SK-N-SH (cell line): ENCODE measurements around the gene OSBP. TPM values are rescaled to one million over a fixed set of nuclear protein-coding genes. Genes with fewer than 3 reads are reported as not detected.

Source experiments
- CTCF ChIA-PET: fragments of 300-600, 350-600 bp; formaldehyde crosslinking; extraction: SDS; loops from one replicate; lab custom pipeline; 2021; lab: Yijun Ruan, JAX
- POLR2A ChIA-PET: fragments of 350-600 bp; sonication (Branson Sonifier 250); formaldehyde crosslinking; extraction: SDS; loops from one replicate; lab custom pipeline; 2020; ENCODE audit warnings: antibody characterized with exemption, inconsistent platforms; lab: Yijun Ruan, JAX
- DNase-seq: peaks from one replicate; pipeline ENCODE4 v3.0.0; 2012
- H2AFZ ChIP-seq: fragments of 200-600 bp; sonication (generic); 2 replicates; pipeline ENCODE4 v1.8.1; 2016; ENCODE audit warnings: antibody characterized with exemption, mild to moderate bottlenecking, low read depth
- H3F3A ChIP-seq: fragments of 200-600 bp; sonication (generic); replicated peaks from 2 replicates; pipeline ENCODE3; 2016; ENCODE audit warnings: antibody characterized with exemption, mild to moderate bottlenecking; ENCODE audit not compliant: insufficient read depth
- H3K27ac ChIP-seq, 2 experiments: fragments of 200-500 bp in 1 of 2; fragments of 200-600 bp in 1 of 2; sonication (Bioruptor generic) in 1 of 2; sonication (generic), shearing (Covaris generic) in 1 of 2; 2 replicates each; pipeline versions ENCODE4 v1.5.1 to v1.6.1; 2014 to 2016; ENCODE audit warnings: low read depth in 2 of 2, inconsistent platforms in 1 of 2, low read length in 1 of 2, mild to moderate bottlenecking in 1 of 2, mixed read lengths in 1 of 2
- H3K27me3 ChIP-seq: fragments of 200-600 bp; sonication (generic), shearing (Covaris generic); 2 replicates; pipeline ENCODE4 v1.6.1; 2016; ENCODE audit warnings: mixed run types; ENCODE audit not compliant: insufficient read depth
- H3K36me3 ChIP-seq, 2 experiments: fragments of 200-500 bp in 1 of 2; fragments of 200-600 bp in 1 of 2; sonication (Bioruptor generic) in 1 of 2; sonication (generic) in 1 of 2; replicated peaks in 1 of 2; 2 replicates each; pipeline versions ENCODE3 to v1.5.1; 2014 to 2016; ENCODE audit warnings: low read length in 1 of 2, mild to moderate bottlenecking in 1 of 2; ENCODE audit not compliant: insufficient read depth in 2 of 2, control insufficient read depth in 1 of 2
- H3K4me1 ChIP-seq, 2 experiments: fragments of 200-500 bp in 1 of 2; fragments of 200-600 bp in 1 of 2; sonication (Bioruptor generic) in 1 of 2; sonication (generic), shearing (Covaris generic) in 1 of 2; 2 replicates each; pipeline versions ENCODE4 v1.5.1 to v1.6.1; 2014 to 2016; ENCODE audit warnings: low read depth in 1 of 2, low read length in 1 of 2, mixed run types in 1 of 2; ENCODE audit not compliant: insufficient read depth in 2 of 2, control insufficient read depth in 1 of 2
- H3K4me2 ChIP-seq: fragments of 200-600 bp; sonication (generic), shearing (Covaris generic); 2 replicates; pipeline ENCODE4 v1.6.1; 2017; ENCODE audit warnings: mixed run types
- H3K4me3 ChIP-seq, 2 experiments: fragments of 200-500 bp in 1 of 2; fragments of 200-600 bp in 1 of 2; sonication (Bioruptor generic) in 1 of 2; sonication (generic), shearing (Covaris generic) in 1 of 2; 2 replicates each; pipeline versions ENCODE4 v1.5.1 to v1.8.1; 2014 to 2016; ENCODE audit warnings: low read depth in 2 of 2, inconsistent platforms in 1 of 2, low read length in 1 of 2, mild to moderate bottlenecking in 1 of 2, mixed read lengths in 1 of 2, moderate library complexity in 1 of 2
- H3K79me2 ChIP-seq: fragments of 200-600 bp; sonication (generic); 2 replicates; pipeline ENCODE4 v1.8.1; 2017; ENCODE audit warnings: mild to moderate bottlenecking; ENCODE audit not compliant: insufficient read depth
- H3K9ac ChIP-seq: fragments of 200-600 bp; sonication (generic); 2 replicates; pipeline ENCODE4 v1.6.1; 2017; ENCODE audit warnings: mixed run types
- H3K9me2 ChIP-seq: fragments of 200-600 bp; sonication (generic); 2 replicates; pipeline ENCODE4 v1.6.1; 2017; ENCODE audit warnings: mixed run types
- H3K9me3 ChIP-seq: fragments of 200-600 bp; sonication (generic); 2 replicates; pipeline ENCODE4 v1.6.1; 2017; ENCODE audit warnings: mixed run types, mild to moderate bottlenecking, moderate library complexity
- H4K20me1 ChIP-seq: fragments of 200-600 bp; sonication (generic); 2 replicates; pipeline ENCODE4 v1.6.1; 2017; ENCODE audit warnings: mild to moderate bottlenecking, mixed run types; ENCODE audit not compliant: insufficient read depth
- CHD2 ChIP-seq: fragments of 150-350 bp; IDR thresholded peaks from 2 replicates; pipeline ENCODE4 v1.6.1; 2018; ENCODE audit warnings: low read length; ENCODE audit not compliant: partially characterized antibody
- CTCF ChIP-seq: fragments of 200-600 bp; sonication (generic); IDR thresholded peaks from 2 replicates; pipeline ENCODE4 v1.6.1; 2017; ENCODE audit warnings: antibody characterized with exemption, mild to moderate bottlenecking, moderate library complexity
- ELF1 ChIP-seq: IDR thresholded peaks from 2 replicates; pipeline ENCODE4 v1.4.0; 2012
- FOSL2 ChIP-seq: IDR thresholded peaks from 2 replicates; pipeline ENCODE4 v1.4.0; 2012; ENCODE audit warnings: low read depth, mild to moderate bottlenecking, moderate library complexity, borderline replicate concordance
- FOXM1 ChIP-seq: IDR thresholded peaks from 2 replicates; pipeline ENCODE4 v1.4.0; 2012; ENCODE audit warnings: low read depth, mild to moderate bottlenecking
- GABPA ChIP-seq: IDR thresholded peaks from 2 replicates; pipeline ENCODE4 v1.4.0; 2012; ENCODE audit warnings: low read depth, mild to moderate bottlenecking
- GATA2 ChIP-seq: sonication (generic); formaldehyde crosslinking; IDR thresholded peaks from 2 replicates; pipeline ENCODE4 v1.5.0; 2020; ENCODE audit warnings: mild to moderate bottlenecking, missing genetic modification reagents
- IRF3 ChIP-seq: fragments of 150-350 bp; IDR thresholded peaks from 2 replicates; pipeline ENCODE4 v1.6.1; 2016; ENCODE audit warnings: mild to moderate bottlenecking, low read depth, low read length
- MXI1 ChIP-seq: IDR thresholded peaks from 2 replicates; pipeline ENCODE4 v1.6.1; 2012; ENCODE audit warnings: mild to moderate bottlenecking, low read depth, low read length, improper control_type of control experiment
- NFIC ChIP-seq: IDR thresholded peaks from 2 replicates; pipeline ENCODE4 v1.4.0; 2012; ENCODE audit warnings: borderline replicate concordance
- NRF1 ChIP-seq: IDR thresholded peaks from 2 replicates; pipeline ENCODE4 v1.6.1; 2012; ENCODE audit warnings: low read depth, mild to moderate bottlenecking, low read length
- RAD21 ChIP-seq: IDR thresholded peaks from 2 replicates; pipeline ENCODE4 v1.6.1; 2012; ENCODE audit warnings: mild to moderate bottlenecking, low read length
- RCOR1 ChIP-seq: fragments of 150-350 bp; IDR thresholded peaks from 2 replicates; pipeline ENCODE4 v1.6.1; 2017; ENCODE audit warnings: antibody characterized with exemption, low read length
- REST ChIP-seq: IDR thresholded peaks from 2 replicates; pipeline ENCODE4 v1.6.1; 2012; ENCODE audit warnings: mild to moderate bottlenecking, low read depth, low read length, moderate library complexity
- SIN3A ChIP-seq: IDR thresholded peaks from 2 replicates; pipeline ENCODE4 v1.6.1; 2012; ENCODE audit warnings: low read depth, mild to moderate bottlenecking, low read length, moderate library complexity, borderline replicate concordance
- SMC3 ChIP-seq: IDR thresholded peaks from 2 replicates; pipeline ENCODE4 v1.6.1; 2012; ENCODE audit warnings: low read depth, low read length, improper control_type of control experiment
- TCF12 ChIP-seq: IDR thresholded peaks from 2 replicates; pipeline ENCODE4 v1.4.0; 2012
- TEAD4 ChIP-seq: IDR thresholded peaks from 2 replicates; pipeline ENCODE4 v1.4.0; 2012; ENCODE audit warnings: mild to moderate bottlenecking, borderline replicate concordance; ENCODE audit not compliant: insufficient read depth
- USF1 ChIP-seq: IDR thresholded peaks from 2 replicates; pipeline ENCODE4 v1.4.0; 2012; ENCODE audit warnings: low read depth, borderline replicate concordance
- YY1 ChIP-seq: IDR thresholded peaks from 2 replicates; pipeline ENCODE4 v1.4.0; 2012; ENCODE audit warnings: low read depth, mild to moderate bottlenecking
- WGBS: methylation state at CpG from one replicate; pipeline ENCODE4 v1.1.6; 2017; ENCODE audit warnings: low lambda C conversion rate; 5-methylcytosine and 5-hydroxymethylcytosine counted together
- polyA plus RNA-seq, 3 experiments: library from polyadenylated mRNA; depleted of rRNA; stranded (reverse); fragments of >200 nt; gene quantifications; 2 replicates each; pipeline ENCODE4 v1.2.3, GENCODE V29; 2012

OSBP gene
- polyA plus RNA-seq, 1 of the 3 experiments (the other 2 are of a cell fraction): 12.1 TPM

GRCh38 chr11:59610289-59610688, 5.3 kb downstream of the OSBP start:
- H3K27ac ChIP-seq: no peak overlapping the region
- peaks cover 9 to 22% of the 10 kb centered on the region in 2 experiments; a peak in 3 of 4 replicates for H3K4me1 ChIP-seq
- H3K27me3 ChIP-seq: no peaks in the 10 kb centered on the region
- peaks cover 54 to 64% of the 10 kb centered on the region in 2 experiments for H3K36me3 ChIP-seq
- WGBS: 96% methylated on average over 5 of the region's 7 CpGs
- no peaks in the 10 kb centered on the region for H3K9me2 ChIP-seq
- H4K20me1 ChIP-seq: peaks cover 44% of the 10 kb centered on the region
- H3K4me2 ChIP-seq: no peak overlapping the region
- H3K4me3 ChIP-seq: no peak overlapping the region
- TF ChIP-seq MXI1 (no peak), REST (no peak), FOXM1 (no peak), TEAD4 (no peak), FOSL2 (no peak), CHD2 (no peak), TCF12 (no peak), NFIC (no peak), YY1 (no peak)
- peaks cover 5% of the 10 kb centered on the region for H3F3A ChIP-seq
- no peaks in the 10 kb centered on the region for H3K9me3 ChIP-seq
- no peak overlapping the region for H2AFZ ChIP-seq
- no peak for DNase-seq
- POLR2A ChIA-PET: interaction anchor here (1.1 kb wide), 1 partner anchor 70 kb away, joined by 3 read pairs; no protein-coding TSS in a partner anchor
- H3K79me2 ChIP-seq: peaks cover 98% of the 10 kb centered on the region
- no peak overlapping the region for H3K9ac ChIP-seq
- CTCF ChIA-PET: no interaction called here

- peaks cover 27% of the 10 kb centered on the region for H4K20me1 ChIP-seq
- H3K4me2 ChIP-seq: no peak overlapping the region
- H3K79me2 ChIP-seq: peaks cover 96% of the 10 kb centered on the region
- H3F3A ChIP-seq: peaks cover 5% of the 10 kb centered on the region
- no peak overlapping the region for H3K4me3 ChIP-seq
- H3K9ac ChIP-seq: no peak overlapping the region
- peaks cover 60 to 70% of the 10 kb centered on the region in 2 experiments for H3K36me3 ChIP-seq
- no peak for DNase-seq
- H2AFZ ChIP-seq: no peak overlapping the region
- H3K9me2 ChIP-seq: no peaks in the 10 kb centered on the region
- H3K4me1 ChIP-seq: peaks cover 0 to 10% of the 10 kb centered on the region in 2 experiments; a peak in 3 of 4 replicates
- no peaks in the 10 kb centered on the region for H3K27me3 ChIP-seq
- POLR2A ChIA-PET: no interaction called here
- 84% methylated on average over 6 of the region's 6 CpGs for WGBS
- TF ChIP-seq ELF1 (no peak), IRF3 (no peak), RCOR1 (no peak), USF1 (no peak), CTCF (no peak), RAD21 (no peak), SIN3A (no peak), SMC3 (no peak), GATA2 (CRISPR knock-in tag) (no peak), NRF1 (no peak), GABPA (no peak)
- TF ChIP-seq, all 33 proteins: peak for 0
- H3K9me3 ChIP-seq: no peaks in the 10 kb centered on the region
- no peak overlapping the region for H3K27ac ChIP-seq
- CTCF ChIA-PET: interaction anchor here (0.7 kb wide), 1 partner anchor 13 kb away, joined by 3 read pairs; no protein-coding TSS in a partner anchor
These were observed 7.7 kb downstream of the OSBP start for GRCh38 chr11:59607703-59608454.
